DOHH2 (cell line): Measurements from ENCODE around the gene RUNX1.

Source experiments
- H3F3A ChIP-seq: fragments of 200-600 bp; sonication (generic), shearing (Covaris generic); 2 replicates; pipeline ENCODE4 v1.6.0; 2016; ENCODE audit warnings: antibody characterized with exemption, mild to moderate bottlenecking; ENCODE audit not compliant: control insufficient read depth, insufficient read depth
- H3K27ac ChIP-seq: fragments of 200-600 bp; sonication (generic); 2 replicates; pipeline ENCODE4 v1.5.1; 2014; ENCODE audit warnings: low read depth, mild to moderate bottlenecking, low read length, moderate library complexity
- H3K27me3 ChIP-seq: fragments of 200-600 bp; sonication (generic); 2 replicates; pipeline ENCODE4 v1.6.1; 2014; ENCODE audit warnings: mild to moderate bottlenecking, low read length, mixed read lengths; ENCODE audit not compliant: control insufficient read depth
- H3K36me3 ChIP-seq: fragments of 200-600 bp; sonication (generic); 2 replicates; pipeline ENCODE4 v1.6.1; 2014; ENCODE audit warnings: mild to moderate bottlenecking, low read length, moderate library complexity, mixed read lengths; ENCODE audit not compliant: control insufficient read depth
- H3K4me1 ChIP-seq: fragments of 200-600 bp; sonication (generic); 2 replicates; pipeline ENCODE4 v1.6.1; 2014; ENCODE audit warnings: mild to moderate bottlenecking, low read length, mixed read lengths; ENCODE audit not compliant: control insufficient read depth
- H3K4me2 ChIP-seq: fragments of 200-600 bp; sonication (generic); 2 replicates; pipeline ENCODE4 v1.6.0; 2014; ENCODE audit warnings: mild to moderate bottlenecking, low read length, moderate library complexity
- H3K4me3 ChIP-seq: fragments of 200-600 bp; sonication (generic); 2 replicates; pipeline ENCODE4 v1.5.1; 2014; ENCODE audit warnings: mild to moderate bottlenecking, low read length, mixed read lengths
- H3K79me2 ChIP-seq: fragments of 200-600 bp; sonication (generic); 2 replicates; pipeline ENCODE4 v1.6.1; 2014; ENCODE audit warnings: mild to moderate bottlenecking, low read length, mixed read lengths; ENCODE audit not compliant: control insufficient read depth
- H3K9me2 ChIP-seq: fragments of 200-600 bp; sonication (generic); replicated peaks from 2 replicates; pipeline ENCODE4 v1.6.1; 2014; ENCODE audit warnings: mild to moderate bottlenecking, low read length, mixed read lengths; ENCODE audit not compliant: control insufficient read depth
- H3K9me3 ChIP-seq: fragments of 200-600 bp; sonication (generic); 2 replicates; pipeline ENCODE4 v1.6.1; 2014; ENCODE audit warnings: antibody characterized with exemption, low read length, mixed read lengths; ENCODE audit not compliant: control insufficient read depth, insufficient read depth
- H4K20me1 ChIP-seq: fragments of 200-600 bp; sonication (generic); 2 replicates; pipeline ENCODE4 v1.6.0; 2014; ENCODE audit warnings: low read depth, mild to moderate bottlenecking, antibody characterized with exemption, low read length, moderate library complexity; ENCODE audit not compliant: control insufficient read depth, insufficient read depth
- CTCF ChIP-seq: fragments of 200-600 bp; sonication (generic); IDR thresholded peaks from one replicate; pipeline ENCODE4 v1.5.1; 2014; ENCODE audit warnings: antibody characterized with exemption, mild to moderate bottlenecking, low read depth, low read length; ENCODE audit not compliant: poor library complexity, severe bottlenecking
- EZH2phosphoT487 ChIP-seq: fragments of 200-600 bp; sonication (generic); IDR thresholded peaks from 2 replicates; pipeline ENCODE4 v1.6.1; 2017; ENCODE audit warnings: borderline replicate concordance, mild to moderate bottlenecking, antibody characterized with exemption, low read length, moderate library complexity, mixed read lengths

The RUNX1 gene

GRCh38 chr21:35053356-35054096 lies 4.4 kb upstream of the RUNX1 start:
- Histone ChIP-seq H3K4me2 (no peak overlapping the region), H3K79me2 (peaks cover 9% of the 10 kb centered on the region), H3K27ac (no peak overlapping the region), H3K27me3 (no peaks in the 10 kb centered on the region), H3K36me3 (peaks cover 1% of the 10 kb centered on the region), H3K9me2 (no peaks in the 10 kb centered on the region), H3K4me3 (no peak overlapping the region), H4K20me1 (no peaks in the 10 kb centered on the region), H3K9me3 (no peaks in the 10 kb centered on the region), H3F3A (peaks cover 14% of the 10 kb centered on the region), H3K4me1 (peaks cover 34% of the 10 kb centered on the region)
- TF ChIP-seq EZH2phosphoT487 (no peak), CTCF (no peak)

- Histone ChIP-seq H3K9me2 (no peaks in the 10 kb centered on the region), H3K4me3 (no peak overlapping the region), H3K4me1 (peaks cover 34% of the 10 kb centered on the region), H3F3A (peaks cover 16% of the 10 kb centered on the region), H4K20me1 (no peaks in the 10 kb centered on the region), H3K79me2 (peaks cover 17% of the 10 kb centered on the region), H3K36me3 (peaks cover 8% of the 10 kb centered on the region), H3K9me3 (no peaks in the 10 kb centered on the region), H3K27ac (no peak overlapping the region), H3K27me3 (no peaks in the 10 kb centered on the region), H3K4me2 (no peak overlapping the region)
- TF ChIP-seq CTCF (no peak), EZH2phosphoT487 (no peak)
Measured at GRCh38 chr21:35052801-35053200, 3.7 kb upstream of the RUNX1 start.

GRCh38 chr21:35051287-35051818 lies 2.3 kb upstream of the RUNX1 start:
- TF ChIP-seq CTCF (peak; percentile 75), EZH2phosphoT487 (no peak)
- peaks cover 31% of the 10 kb centered on the region for H3K79me2 ChIP-seq
- peaks cover 19% of the 10 kb centered on the region for H3K36me3 ChIP-seq
- peaks cover 16% of the 10 kb centered on the region for H3F3A ChIP-seq
- peak overlapping the region; percentile 91 for H3K27ac ChIP-seq
- H3K4me2 ChIP-seq = peak overlapping the region; percentile 95
- no peaks in the 10 kb centered on the region for H3K9me3 ChIP-seq
- peaks cover 36% of the 10 kb centered on the region for H3K4me1 ChIP-seq
- no peaks in the 10 kb centered on the region for H3K9me2 ChIP-seq
- peak overlapping the region; percentile 90 for H3K4me3 ChIP-seq
- no peaks in the 10 kb centered on the region for H3K27me3 ChIP-seq
- H4K20me1 ChIP-seq = no peaks in the 10 kb centered on the region
